GM18868 (cell line): Measurements from ENCODE around the gene C4BPA.

Experiments used
- ATAC-seq: cut with Tn5 transposase; IDR thresholded peaks from one replicate; pipeline ENCODE4 v1.9.1; 2021; ENCODE audit warnings: mild to moderate bottlenecking, moderate library complexity; ENCODE audit not compliant: unreplicated experiment

C4BPA gene

DNA sequence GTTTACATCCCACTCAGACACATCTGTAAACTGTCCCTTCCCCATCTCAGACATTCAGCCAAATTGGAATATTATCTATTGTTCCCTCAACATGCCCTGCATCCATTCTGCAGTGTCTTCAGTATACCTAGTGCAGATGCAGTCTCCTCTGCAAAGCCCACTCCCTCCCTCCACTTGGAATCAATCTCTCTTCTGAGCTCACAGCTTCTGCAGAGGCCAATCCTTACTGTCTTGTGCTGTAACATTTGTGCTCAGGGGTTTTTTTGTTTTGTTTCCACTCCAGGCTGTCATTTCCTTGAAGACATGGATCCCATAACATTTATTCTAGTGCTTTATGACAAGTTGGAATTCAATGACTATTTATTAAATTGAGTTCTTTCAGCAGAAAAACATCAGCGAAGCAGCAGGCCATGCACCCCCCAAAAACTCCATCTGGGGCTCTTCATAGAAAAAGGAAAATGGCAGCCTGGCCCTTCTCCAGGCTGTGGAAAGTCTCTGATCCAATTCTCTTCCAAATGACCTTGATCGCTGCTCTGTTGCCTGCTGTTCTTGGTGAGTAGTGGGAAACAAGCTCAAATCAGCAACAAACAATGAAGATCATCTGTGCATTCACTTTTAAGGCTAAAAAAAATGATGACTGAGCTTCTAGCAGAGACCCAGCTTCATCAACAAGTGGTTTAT lies 8.7 kb downstream of the C4BPA start:
- no peak for ATAC-seq

DNA sequence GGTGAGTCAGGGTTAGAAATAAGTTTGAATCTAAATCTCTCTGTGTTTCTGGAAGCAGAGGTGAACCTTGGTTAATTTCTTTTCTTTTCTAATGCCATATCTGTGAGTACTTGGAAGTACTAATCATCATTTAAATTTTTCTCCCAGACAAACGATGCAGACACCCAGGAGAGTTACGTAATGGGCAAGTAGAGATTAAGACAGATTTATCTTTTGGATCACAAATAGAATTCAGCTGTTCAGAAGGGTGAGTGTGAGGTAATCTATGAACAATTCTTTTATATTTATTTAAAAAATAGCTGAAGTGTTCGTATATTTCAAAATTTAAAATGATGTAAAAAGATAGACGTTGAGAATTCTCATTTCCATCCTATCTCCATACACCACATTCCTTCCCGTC lies 11.2 kb downstream of the C4BPA start:
- ATAC-seq: no peak

DNA sequence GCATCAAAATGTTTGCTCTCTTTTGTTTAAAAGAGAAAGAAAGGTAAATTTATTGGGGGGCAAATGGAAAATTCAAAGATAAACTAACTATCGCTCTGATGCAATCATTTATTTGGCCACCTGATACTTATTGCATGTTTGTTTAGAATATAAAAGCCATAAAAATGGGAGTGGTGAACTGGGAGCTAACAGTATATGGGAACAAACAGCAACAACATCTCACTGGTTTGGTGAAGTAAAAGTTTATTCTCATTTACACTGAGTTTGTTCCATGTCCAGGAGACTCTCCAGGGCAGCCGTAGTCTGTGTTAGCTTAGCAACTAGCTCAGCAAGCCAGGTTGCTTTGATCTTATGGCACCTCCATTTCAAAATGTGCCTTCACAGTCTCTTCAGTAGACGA lies 20.4 kb downstream of the C4BPA start:
- no peak for ATAC-seq

DNA sequence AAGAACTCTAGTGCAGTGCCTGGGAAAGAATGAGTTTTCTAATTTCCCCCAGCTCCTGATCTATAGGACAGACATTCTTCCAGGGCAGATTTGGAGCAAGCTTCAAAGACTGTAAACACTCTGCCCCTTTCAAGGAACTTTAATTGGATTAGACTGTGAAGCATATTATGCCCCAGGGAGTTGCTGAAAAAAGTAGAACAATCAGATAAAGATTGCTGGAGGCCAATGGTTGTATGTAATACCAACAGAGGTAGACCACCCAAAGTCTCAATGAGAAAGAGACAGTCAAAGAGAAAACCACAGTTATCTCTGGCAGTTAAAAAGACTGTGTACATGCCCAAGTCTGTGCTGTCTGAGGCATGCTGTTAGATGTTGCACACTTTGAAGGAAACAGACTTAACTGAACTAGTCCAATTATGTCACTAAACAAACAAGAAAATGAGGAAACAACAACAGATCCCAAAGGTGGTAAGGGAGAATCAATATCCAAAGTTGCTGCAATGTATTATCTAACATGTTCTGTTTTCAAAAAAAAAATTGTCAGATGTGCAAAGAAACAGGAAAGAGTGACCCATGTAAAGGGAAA lies 24.4 kb downstream of the C4BPA start:
- ATAC-seq: no peak

DNA sequence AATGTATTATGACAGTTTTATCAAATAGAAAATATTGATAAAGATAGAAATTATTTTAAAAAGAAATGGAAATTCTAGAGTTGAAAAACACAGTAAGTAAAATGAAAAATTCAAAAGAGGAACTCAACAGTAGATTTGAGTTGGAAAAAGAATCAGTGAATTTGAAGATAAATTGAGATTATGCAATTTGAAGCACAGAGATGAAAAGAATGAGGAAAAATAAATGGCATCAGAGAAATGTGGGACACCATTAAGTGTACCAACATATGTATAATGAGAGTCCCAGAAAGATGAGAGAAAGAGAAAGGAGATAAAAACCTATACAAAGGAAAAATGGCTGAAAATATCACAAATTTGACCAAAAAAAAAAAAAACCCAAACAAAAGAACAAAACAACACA lies 25.0 kb downstream of the C4BPA start:
- no peak for ATAC-seq

DNA sequence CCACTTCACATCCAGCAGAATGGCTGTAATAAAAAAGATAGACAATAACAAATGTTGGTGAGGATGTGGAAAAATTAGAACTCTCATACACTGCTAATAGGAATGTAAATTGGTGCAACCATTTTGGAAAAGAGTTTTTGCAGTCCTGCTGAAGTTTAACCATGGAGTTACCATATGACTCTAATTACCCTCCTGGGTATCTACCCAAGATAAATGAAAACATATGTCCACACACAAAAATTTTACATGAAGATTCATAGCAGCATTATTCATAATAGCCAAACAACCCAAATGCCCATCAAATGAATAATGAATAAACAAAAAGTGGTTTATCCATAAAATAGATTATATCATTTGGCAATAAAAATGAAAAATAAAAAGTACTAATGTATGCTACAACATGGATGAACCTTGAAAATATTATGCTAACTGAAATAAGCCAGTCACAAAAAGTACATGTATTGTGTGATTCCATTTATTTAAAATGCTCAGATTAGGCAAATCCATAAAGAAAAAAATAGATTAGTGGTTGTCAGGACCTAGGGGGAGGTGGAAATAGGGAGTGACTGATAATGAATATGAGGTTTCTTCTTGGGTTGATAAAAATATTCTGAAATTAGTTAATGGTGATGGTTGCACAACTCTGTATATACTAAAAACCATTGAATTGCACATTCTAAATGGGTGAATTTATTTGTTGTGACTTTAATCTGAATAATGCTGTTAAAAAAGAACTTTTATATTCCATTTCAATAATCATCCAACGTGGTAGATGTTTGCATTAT lies 26.4 kb downstream of the C4BPA start:
- ATAC-seq: no peak

DNA sequence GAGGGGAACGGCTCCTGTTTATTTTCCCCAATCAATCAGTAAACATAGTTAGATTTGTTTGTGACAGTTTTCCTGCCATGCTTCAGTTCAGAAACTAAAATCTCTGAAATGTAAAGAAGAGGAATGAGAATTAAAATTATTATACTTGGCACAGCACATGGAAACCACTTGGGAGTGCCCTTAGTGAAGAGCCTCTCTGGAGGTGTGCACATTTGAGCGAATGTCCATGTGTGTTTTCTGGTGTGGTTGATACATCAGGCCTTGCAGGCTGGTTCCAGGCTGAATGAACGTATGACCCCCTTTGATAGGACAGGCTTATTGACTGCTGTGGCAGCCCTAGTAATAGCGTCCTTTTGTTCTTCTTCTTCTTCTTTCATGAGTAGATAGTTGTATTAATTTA lies 27.1 kb downstream of the C4BPA start:
- ATAC-seq: no peak

DNA sequence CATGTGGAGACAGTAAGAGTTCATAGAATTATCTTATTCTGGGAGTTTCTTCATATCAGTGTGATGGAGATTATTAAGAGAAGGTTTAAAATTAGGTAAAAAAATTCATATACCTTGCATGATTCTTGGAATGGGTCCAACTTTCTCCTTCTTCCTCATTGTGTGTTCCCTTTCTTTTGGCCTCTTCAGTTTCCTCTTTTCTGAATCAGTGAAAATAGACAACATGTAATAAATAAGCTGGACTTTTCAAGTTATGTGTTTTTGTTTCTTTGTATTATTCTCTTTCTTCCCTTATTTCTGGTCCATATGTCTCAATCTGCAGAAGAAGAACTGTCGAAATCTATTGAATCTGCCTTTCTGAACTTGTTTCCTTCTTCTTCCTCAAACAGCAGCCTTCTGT lies 30.5 kb downstream of the C4BPA start:
- no peak for ATAC-seq

DNA sequence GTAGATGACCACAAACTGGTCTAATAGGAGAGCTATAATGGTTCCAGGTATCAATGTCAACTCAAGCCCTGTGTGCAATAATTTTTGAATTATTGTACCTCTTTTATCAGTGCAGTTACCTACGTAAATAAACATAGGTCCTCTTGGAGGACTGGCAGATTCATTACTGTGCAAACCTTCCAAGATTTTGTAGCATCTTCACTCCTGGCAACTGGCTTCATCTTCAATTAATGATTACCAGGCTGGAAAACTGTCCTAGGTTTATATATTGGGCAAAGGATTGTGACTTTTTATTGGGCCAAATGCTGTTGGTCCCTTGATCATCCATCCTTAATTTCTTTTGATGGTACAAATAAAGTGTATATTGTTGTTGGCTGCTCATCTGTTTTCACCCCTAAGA lies 35.6 kb downstream of the C4BPA start:
- no peak for ATAC-seq

DNA sequence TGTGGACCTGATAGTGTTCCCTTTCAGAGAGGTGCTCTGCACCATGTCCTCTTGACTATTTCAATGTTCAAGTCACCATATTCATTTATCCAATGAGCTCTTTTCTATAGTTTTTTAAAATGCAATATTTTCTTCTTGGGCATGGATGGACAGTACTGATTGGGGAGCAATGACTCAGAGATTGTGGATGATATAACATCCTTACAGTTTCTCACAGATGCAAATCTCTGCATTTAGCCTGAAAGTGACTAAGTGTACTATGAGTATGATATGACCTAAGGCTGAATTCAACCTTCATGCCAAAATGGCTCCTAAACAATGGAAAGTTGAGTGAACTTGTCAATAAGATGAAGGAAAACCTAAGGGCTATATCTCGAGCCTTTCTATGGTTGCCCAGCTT lies 36.5 kb downstream of the C4BPA start:
- no peak for ATAC-seq

DNA sequence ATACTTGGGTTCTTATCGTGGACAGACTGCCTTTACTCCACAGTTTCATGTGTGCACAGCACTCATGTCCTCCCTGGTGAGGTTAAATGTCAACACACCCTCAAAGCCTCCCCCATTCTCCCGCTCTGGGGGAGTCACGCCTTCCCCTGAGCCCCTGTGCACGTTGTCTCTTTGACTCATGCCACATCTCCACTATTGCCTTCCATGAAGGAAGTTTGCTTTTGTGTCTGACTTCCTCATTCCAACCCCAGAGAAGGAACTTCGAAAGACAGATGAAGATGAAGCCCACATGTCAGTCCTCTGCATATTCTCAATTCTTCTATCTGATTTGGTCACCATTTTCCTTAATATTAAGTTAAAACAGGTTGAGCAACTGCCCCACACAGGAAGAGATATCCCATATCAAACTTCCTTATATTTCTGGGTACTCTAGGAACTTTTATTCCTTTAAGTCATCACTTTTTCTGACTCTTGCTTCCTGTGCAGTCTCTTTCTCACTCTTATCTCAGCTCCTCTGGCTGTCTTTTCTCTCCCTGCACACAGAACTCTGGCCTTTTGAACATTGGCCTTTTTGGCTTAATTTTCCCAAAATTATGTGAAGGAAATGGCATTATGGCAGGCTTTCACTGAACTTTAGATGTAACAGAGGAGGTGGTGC lies 41.5 kb downstream of the C4BPA start:
- no peak for ATAC-seq

DNA sequence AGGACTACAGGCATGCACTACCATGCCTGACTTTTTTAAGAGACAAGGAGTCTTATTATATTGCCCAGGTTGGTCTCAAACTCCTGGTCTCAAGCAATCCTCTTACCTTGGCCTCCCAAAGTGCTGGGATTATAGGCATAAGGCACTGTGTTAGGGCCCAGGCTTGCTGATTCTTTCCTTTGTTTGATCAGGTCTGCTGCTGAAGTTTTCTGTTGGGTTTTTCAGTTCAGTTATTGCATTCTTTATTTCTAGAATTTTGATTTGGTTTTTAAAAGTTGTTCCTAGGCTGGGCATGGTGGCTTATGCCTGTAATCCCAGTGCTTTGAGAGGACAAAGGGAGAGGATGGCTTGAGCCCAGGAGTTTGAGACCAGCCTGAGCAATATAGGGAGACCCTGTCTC lies 47.9 kb downstream of the C4BPA start:
- ATAC-seq: no peak

DNA sequence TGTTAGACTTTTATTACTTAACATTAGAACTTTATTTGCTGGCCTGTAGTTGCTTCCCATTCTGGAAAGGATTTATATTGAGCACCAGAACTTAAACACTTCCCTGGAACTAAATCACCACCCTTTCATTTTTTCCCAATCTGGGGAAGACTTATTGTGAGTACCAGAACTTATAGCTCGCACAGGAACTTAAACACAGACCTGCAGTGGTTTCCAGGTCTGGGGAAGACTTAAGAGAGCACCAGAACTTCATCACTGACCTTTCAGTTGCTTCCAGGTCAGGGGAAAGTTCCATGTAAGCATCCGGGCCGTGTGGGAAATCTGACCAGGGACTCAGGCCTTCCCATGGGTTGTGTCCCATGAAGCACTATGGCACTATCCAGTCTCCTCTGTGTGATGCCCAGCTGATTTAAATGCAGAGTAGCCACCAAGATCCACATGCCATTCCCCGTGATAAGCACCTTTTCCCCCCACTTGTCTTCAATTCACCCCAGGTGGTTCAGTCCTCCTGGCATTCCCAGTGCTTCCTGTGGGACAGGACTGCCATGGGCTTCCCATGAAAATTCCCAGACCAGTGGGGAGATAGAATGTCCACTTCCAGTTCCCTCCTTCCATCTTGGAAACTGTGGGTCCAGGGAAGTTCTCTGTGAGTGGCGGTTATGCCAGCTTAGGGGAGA lies 48.9 kb downstream of the C4BPA start:
- ATAC-seq: no peak

DNA sequence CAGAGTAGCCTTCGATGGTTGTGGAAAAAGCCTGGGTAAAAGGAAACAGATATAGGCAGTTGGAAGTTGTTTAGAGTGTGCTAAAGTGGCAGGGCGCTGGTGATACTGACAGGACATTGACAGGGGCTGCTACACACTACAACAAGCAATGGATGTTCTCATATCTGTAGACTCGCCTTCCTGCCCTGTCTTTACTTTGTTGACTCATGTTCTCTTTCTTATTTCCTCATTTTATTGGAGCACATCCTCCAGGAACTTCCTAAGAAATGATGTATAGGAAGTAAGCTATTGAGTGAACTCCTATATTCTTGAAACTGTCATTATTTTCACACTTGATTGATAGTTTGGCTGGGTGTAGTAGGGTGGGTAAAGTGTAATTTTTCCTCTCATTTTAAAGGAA lies 51.0 kb downstream of the C4BPA start:
- ATAC-seq: no peak

DNA sequence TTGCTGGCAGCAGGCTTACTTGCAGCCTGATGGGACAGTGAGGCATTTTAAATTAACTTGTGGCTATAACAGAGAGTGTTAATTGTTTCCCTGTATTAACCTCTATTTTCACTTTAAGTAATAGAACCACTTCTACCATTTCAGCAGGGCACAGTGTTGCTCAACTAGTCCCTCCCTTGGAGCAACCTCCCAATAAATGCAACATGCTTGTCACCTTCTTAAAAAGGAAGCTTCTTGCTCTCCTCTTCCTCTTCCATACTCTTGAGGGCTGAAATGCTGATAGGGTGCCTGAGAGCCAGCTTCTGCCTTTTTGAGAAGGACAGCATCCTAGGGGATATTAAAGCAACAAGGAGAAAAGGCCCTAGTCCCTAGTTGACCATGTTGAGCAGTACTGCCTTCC lies 52.1 kb downstream of the C4BPA start:
- no peak for ATAC-seq

DNA sequence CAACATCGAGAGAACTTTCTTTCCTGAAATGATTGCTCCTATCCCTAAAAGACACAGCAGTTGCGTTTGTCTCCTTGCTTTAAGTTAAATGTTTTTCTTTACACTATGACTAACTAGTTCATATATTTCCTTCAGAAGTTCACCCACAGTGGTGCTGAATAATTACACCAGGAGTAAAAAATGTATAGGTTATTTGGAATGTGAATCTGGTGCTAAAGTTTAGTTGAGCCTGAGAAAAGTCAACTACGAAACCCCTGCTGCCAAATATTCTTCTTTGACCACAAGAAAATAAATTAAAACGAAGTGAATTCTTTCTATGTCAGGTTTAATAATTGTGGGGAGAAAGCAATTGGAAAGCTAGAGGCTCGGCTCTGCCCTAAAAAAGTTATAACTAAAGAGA lies 52.8 kb downstream of the C4BPA start:
- no peak for ATAC-seq

DNA sequence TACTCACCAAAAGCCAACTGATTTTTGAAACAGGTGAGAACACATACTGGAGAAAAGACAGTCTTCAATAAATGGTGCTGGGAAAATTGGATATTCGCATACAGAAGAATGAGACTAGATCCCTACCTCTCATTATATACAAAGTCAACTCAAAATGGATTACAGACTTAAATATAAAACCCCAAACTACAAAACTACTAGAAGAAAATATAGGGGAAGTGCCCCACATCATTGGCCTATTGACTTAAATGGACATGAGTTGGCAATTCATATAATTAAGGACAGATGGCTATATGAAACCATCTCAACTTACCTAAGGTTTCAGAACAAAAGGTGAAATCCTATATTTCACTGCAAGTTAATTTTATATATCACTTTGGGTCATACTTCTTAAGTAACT lies 60.1 kb downstream of the C4BPA start:
- no peak for ATAC-seq

DNA sequence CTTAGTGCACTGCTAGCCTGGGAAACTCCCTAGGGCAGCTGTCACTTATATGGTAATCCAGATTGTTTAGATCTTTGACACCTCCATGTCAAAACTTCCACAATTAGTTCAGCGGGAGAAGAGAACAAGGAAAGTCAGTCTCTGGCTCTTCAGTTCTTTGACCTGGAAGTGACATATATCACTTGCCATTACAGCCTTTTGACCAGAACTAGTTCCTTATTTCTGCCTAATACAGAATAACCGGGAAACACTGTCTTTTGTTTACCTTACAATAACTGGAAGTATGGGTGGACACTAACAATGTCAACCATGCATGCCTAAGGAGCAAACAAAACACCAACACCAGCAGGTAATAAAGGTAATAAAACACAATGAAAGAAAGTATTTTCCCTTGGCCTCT lies 68.3 kb downstream of the C4BPA start:
- no peak for ATAC-seq

DNA sequence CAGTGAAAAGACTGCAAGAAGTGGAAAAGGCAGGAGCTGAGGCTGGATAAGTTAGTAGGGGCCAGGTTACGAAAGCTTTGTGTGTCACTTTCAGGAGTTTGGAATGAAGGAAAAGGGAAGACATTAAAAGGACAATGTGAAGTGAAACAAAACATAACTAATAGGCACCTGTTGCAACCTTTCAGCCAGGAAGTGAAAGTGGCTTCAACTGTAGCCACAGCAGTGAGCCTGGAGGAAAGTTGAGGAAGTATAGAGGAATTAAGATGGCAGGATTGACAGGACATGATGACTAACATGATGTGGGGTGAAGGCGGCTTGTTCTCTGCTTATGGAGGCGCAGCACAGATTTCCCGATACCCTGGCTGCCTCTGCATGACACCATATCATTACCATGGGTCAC lies 68.9 kb downstream of the C4BPA start:
- no peak for ATAC-seq

DNA sequence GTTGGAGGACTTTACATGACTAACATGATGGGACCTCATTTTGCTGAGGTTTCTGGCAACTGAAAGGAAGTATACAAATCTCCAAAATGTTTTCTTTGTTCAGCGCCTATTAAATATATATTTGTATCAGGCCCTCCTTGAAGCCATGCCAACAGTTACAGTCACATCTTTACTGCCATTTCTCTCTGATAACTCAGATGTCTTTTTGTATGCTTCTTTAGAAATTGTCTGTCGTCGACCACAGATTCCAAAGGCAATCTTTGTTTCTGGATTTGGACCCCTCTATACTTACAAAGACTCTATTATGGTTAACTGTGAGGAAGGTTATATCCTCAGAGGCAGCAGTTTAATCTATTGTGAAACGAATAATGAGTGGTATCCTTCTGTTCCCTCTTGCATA lies 69.4 kb downstream of the C4BPA start:
- ATAC-seq: no peak

DNA sequence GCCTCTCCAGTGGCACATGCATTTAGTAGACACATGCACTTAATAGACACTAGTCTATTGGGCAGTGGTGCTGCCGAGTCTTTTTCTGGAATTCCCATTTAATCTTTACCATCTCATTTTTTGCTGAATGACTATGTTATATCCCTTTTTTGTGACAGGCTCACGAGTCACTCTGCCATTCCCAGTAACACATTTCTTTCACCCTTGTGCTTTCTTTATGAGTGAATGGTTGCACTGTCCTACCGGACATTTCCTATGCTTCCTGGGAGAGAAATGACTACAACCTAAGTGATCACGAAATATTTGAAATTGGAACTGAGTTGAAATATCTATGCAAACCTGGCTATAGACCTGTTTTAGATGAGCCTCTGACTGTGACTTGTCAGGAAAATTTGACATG lies 70.9 kb downstream of the C4BPA start:
- ATAC-seq: no peak
